Prostate gland (tissue), 2 donors: ENCODE data around the gene BLTP3B. TPM values are rescaled to one million over a fixed set of nuclear protein-coding genes. Genes with fewer than 3 reads are reported as not detected.

ENCODE experiments used
- DNase-seq: peaks from one replicate; pipeline ENCODE4 v3.0.0-alpha.2; 2019; ENCODE audit warnings: low spot score
- H3K27ac ChIP-seq, 2 donors: fragments of 200-600 bp; sonication (generic); 2 replicates each; pipeline ENCODE4 v1.5.1; 2017 to 2019
- H3K27me3 ChIP-seq: fragments of 200-600 bp; sonication (generic); replicated peaks from 2 replicates; pipeline ENCODE4 v1.5.1; 2019; ENCODE audit not compliant: insufficient read depth
- H3K36me3 ChIP-seq, 2 donors: fragments of 200-600 bp; sonication (generic); 1 replicate in 1 of 2; 2 replicates in 1 of 2; pipeline versions ENCODE4 v1.5.1 to v1.8.1; 2017 to 2019
- H3K4me1 ChIP-seq: fragments of 200-600 bp; sonication (generic); replicated peaks from 2 replicates; pipeline ENCODE4 v1.5.1; 2019
- H3K4me3 ChIP-seq, 2 donors: fragments of 200-600 bp; sonication (generic); 2 replicates each; pipeline ENCODE4 v1.5.1; 2017 to 2019
- H3K9me3 ChIP-seq: fragments of 200-600 bp; sonication (generic); 2 replicates; pipeline ENCODE4 v1.5.1; 2017
- POLR2A ChIP-seq: fragments of 450-650 bp; IDR thresholded peaks from one replicate; pipeline ENCODE4 v1.6.1; 2016; ENCODE audit warnings: antibody characterized with exemption, mild to moderate bottlenecking
- POLR2AphosphoS5 ChIP-seq: sonication (generic); formaldehyde crosslinking; IDR thresholded peaks from one replicate; pipeline ENCODE4 v1.6.1; 2017; ENCODE audit warnings: antibody characterized with exemption
- WGBS: methylation state at CpG from one replicate; pipeline ENCODE4 v1.1.5; 2018; 5-methylcytosine and 5-hydroxymethylcytosine counted together
- intact Hi-C: fragments of 100-400 bp; cut with DNase I; formaldehyde crosslinking; loops from one replicate; pipeline ENCODE4 v1.14.2; 2022
- total RNA-seq, 2 donors: library from RNA; depleted of rRNA; stranded (reverse); fragments of >200 nt; gene quantifications; one replicate each; pipeline ENCODE4 v1.1.0, GENCODE V29; 2016
- TF ChIP-seq, protein P1 (sequence below), 4 experiments: fragments of 200-600 bp in 2 of 4; fragments of 450-650 bp in 2 of 4; sonication (generic) in 2 of 4; IDR thresholded peaks; 1 replicate in 3 of 4; 2 replicates in 1 of 4; pipeline ENCODE4 v1.5.1; 2016 to 2019; ENCODE audit warnings: antibody characterized with exemption in 4 of 4, mild to moderate bottlenecking in 2 of 4, moderate library complexity in 2 of 4

Gene BLTP3B
- total RNA-seq, 2 donors from 2014 or later, result 20.4 to 24.8 TPM

DNA sequence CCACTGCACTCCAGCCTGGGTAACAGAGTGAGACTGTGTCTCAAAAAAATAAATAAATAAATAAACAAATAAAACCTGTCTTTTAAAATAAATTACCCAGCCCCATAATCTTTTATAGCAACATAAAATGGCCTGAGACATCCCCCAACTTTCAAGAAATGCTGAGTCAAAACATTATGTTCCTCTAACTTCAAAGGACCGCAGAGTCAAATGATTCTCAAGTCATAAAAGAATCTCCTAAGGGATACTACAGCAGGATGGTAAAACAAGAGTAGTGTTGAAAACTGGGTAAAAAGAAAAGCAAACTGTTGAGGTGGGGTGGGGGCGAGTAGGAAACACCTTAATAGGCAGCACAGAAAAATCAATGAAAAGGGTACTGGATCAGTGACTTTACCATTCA is 9.5 kb downstream of the BLTP3B start:
- TF ChIP-seq POLR2AphosphoS5, result no peak
- TF ChIP-seq, protein P1, sequence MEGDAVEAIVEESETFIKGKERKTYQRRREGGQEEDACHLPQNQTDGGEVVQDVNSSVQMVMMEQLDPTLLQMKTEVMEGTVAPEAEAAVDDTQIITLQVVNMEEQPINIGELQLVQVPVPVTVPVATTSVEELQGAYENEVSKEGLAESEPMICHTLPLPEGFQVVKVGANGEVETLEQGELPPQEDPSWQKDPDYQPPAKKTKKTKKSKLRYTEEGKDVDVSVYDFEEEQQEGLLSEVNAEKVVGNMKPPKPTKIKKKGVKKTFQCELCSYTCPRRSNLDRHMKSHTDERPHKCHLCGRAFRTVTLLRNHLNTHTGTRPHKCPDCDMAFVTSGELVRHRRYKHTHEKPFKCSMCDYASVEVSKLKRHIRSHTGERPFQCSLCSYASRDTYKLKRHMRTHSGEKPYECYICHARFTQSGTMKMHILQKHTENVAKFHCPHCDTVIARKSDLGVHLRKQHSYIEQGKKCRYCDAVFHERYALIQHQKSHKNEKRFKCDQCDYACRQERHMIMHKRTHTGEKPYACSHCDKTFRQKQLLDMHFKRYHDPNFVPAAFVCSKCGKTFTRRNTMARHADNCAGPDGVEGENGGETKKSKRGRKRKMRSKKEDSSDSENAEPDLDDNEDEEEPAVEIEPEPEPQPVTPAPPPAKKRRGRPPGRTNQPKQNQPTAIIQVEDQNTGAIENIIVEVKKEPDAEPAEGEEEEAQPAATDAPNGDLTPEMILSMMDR (IDR thresholded peaks at IDR 0.05), result no peak
- no peak for TF ChIP-seq POLR2A
- Histone ChIP-seq H3K4me3 (no peak overlapping the region), H3K36me3 (no peaks in the 10 kb centered on the region), H3K27ac (no peak overlapping the region), H3K4me1 (no peaks in the 10 kb centered on the region), H3K9me3 (no peaks in the 10 kb centered on the region), H3K27me3 (no peaks in the 10 kb centered on the region)
- intact Hi-C loops, result no loop called here
- 74% methylated on average over 2 of the region's 2 CpGs for WGBS
- DNase-seq, result no peak

DNA sequence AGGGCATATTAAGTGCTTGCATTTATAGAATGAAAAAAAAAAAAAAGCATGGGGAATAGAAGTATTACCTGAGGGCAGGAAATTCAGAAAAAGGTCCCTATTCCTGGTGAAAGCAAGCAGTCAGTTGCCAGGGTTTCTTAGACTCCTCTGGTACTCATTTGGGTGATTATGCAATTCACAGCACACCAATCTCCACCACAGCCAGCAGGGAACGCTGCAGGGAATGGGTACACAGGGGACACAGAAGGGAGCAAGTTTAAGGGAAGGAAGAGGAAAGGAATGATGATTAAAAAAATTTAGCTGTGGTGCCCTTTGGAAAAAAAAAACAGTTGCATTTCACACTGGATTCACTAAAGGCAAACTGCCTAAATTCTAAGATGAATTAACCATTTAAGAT is 14.2 kb downstream of the BLTP3B start:
- H3K27ac ChIP-seq, result no peak overlapping the region

DNA sequence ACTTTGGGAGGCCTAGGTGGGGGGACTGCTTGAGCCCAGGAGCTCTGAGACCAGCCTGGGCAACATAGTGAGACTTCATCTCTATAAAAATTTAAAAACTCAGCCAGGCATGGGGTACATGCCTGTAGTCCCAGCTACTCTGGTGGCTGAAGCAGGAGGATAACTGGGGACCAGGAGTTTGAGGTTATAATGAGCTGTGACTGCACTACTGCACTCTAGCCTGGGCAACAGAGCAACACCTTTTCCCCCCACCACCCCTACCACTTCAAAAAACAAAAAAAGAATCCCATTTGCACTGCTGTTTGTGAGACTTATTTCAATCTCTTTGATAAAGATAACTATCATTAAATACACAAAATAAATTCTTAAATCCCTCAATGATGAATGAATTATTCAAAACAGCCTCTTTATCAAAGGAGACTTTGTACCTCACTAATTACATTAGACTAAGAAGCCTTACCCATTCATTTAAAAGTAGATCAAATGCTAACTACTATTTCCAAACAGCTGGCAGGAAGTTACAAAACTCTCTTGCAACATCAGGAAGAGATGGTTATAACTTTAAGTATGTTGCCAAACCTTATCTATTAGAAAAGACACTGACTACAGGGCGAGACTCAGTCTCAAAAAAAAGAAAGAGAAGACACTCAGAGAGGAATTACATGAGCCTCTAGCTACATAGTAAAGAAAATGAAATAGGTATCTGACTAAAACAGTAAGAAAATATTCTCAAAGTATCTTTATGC is 14.7 kb downstream of the BLTP3B start:
- Histone ChIP-seq H3K36me3 (no peaks in the 10 kb centered on the region), H3K9me3 (no peaks in the 10 kb centered on the region), H3K4me1 (peaks cover 7% of the 10 kb centered on the region), H3K4me3 (no peak overlapping the region), H3K27me3 (no peaks in the 10 kb centered on the region), H3K27ac (no peak overlapping the region)
- TF ChIP-seq POLR2AphosphoS5 (peak; percentile 39), POLR2A (no peak)
- TF ChIP-seq, protein P1 (IDR thresholded peaks at IDR 0.05), result no peak
- WGBS, result 29% methylated on average over 1 of the region's 1 CpG
- intact Hi-C loops, result loop anchor here (10.0 kb wide), 1 partner anchor 323 kb away; no protein-coding TSS in a partner anchor
- no peak for DNase-seq

More for the DNA sequence above, 14.2 kb downstream of the BLTP3B start:
- no peak for DNase-seq
- no peaks in the 10 kb centered on the region for H3K9me3 ChIP-seq
- WGBS, result 22% methylated on average over 1 of the region's 1 CpG
- no peak overlapping the region for H3K4me3 ChIP-seq
- intact Hi-C loops, result loop anchor here (10.0 kb wide), 1 partner anchor 324 kb away; no protein-coding TSS in a partner anchor
- no peaks in the 10 kb centered on the region for H3K27me3 ChIP-seq
- H3K36me3 ChIP-seq, result no peaks in the 10 kb centered on the region
- H3K4me1 ChIP-seq, result peaks cover 7% of the 10 kb centered on the region
- TF ChIP-seq, protein P1 (IDR thresholded peaks at IDR 0.05), result peak in 1 of 4 experiments; percentile 16
- TF ChIP-seq POLR2A, result no peak

DNA sequence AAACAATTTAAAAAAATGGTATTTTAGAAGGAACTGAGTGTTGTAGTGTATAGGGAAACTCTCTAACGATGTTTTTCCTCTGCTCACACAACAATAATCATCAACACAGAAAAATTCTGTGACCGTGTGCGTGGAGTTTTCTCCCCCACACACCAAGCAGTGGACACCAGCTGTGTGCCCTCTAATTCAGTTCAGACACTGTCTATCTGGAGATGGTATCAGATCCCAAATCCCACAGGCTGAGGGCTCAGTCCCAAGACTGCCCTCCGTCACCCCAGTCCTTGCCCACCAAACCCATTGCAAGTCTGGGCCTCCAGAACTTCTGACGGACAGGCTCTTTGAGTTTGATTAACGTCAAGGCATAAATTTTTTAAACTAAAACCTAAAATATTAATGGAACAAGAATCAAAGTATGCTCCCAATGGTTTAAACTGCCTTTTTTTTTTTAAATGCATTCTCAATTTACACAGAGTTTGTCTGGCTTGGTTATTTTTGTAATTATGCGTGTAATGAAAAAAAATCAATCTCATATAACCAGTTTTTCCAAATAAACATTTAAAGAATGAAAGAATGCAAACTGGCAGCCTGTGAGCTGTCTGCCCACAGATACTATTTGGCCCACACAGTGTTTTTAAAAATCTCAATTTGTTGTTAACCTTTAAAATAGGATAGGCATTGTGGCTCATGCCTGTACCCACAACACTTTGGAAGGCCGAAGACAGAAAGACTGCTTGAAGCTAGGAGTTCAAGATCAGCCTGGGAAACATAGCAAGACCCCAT is 19.2 kb downstream of the BLTP3B start:
- Histone ChIP-seq H3K9me3 (no peaks in the 10 kb centered on the region), H3K27ac (no peak overlapping the region), H3K27me3 (no peaks in the 10 kb centered on the region), H3K4me1 (peaks cover 7% of the 10 kb centered on the region), H3K36me3 (no peaks in the 10 kb centered on the region), H3K4me3 (no peak overlapping the region)
- intact Hi-C loops, result loop anchor here (10.0 kb wide), 1 partner anchor 319 kb away; no protein-coding TSS in a partner anchor
- TF ChIP-seq, protein P1 (IDR thresholded peaks at IDR 0.05), result no peak
- TF ChIP-seq POLR2A (no peak), POLR2AphosphoS5 (no peak)
- WGBS, result 57% methylated on average over 8 of the region's 8 CpGs
- no peak for DNase-seq
